Karpas-422 (cell line): ENCODE data around the gene NKAIN2. TPM values are rescaled to one million over a fixed set of nuclear protein-coding genes. Genes with fewer than 3 reads are reported as not detected.

Source experiments
- DNase-seq: peaks from one replicate; pipeline ENCODE4 v3.0.0-alpha.2; 2015
- H2AFZ ChIP-seq: fragments of 200-600 bp; sonication (generic); 2 replicates; pipeline ENCODE4 v1.6.1; 2014; ENCODE audit warnings: antibody characterized with exemption, low read length, mixed read lengths
- H3K27ac ChIP-seq: fragments of 200-600 bp; sonication (generic); 2 replicates; pipeline ENCODE4 v1.5.1; 2014; ENCODE audit warnings: mild to moderate bottlenecking, low read length, moderate library complexity
- H3K27me3 ChIP-seq: fragments of 200-600 bp; sonication (generic); 2 replicates; pipeline ENCODE4 v1.6.1; 2014; ENCODE audit warnings: low read length, mixed read lengths
- H3K36me3 ChIP-seq: fragments of 200-600 bp; sonication (generic); 2 replicates; pipeline ENCODE4 v1.6.1; 2014; ENCODE audit warnings: low read length, mixed read lengths; ENCODE audit not compliant: insufficient read depth
- H3K4me1 ChIP-seq: fragments of 200-600 bp; sonication (generic); 2 replicates; pipeline ENCODE4 v1.6.1; 2014; ENCODE audit warnings: mild to moderate bottlenecking, low read length, mixed read lengths
- H3K4me2 ChIP-seq: fragments of 200-600 bp; sonication (generic); 2 replicates; pipeline ENCODE4 v1.6.1; 2014; ENCODE audit warnings: low read length, low read depth, mild to moderate bottlenecking; ENCODE audit not compliant: poor library complexity, severe bottlenecking
- H3K4me3 ChIP-seq: fragments of 200-600 bp; sonication (generic); 2 replicates; pipeline ENCODE4 v1.5.1; 2014; ENCODE audit warnings: mild to moderate bottlenecking, antibody characterized with exemption, low read length, mixed read lengths
- H3K79me2 ChIP-seq: fragments of 200-600 bp; sonication (generic); 2 replicates; pipeline ENCODE4 v1.6.1; 2014; ENCODE audit warnings: mild to moderate bottlenecking, low read length, mixed read lengths
- H3K9ac ChIP-seq: fragments of 200-600 bp; sonication (generic); 2 replicates; pipeline ENCODE4 v1.6.0; 2014; ENCODE audit warnings: low read length
- H3K9me2 ChIP-seq: fragments of 200-600 bp; sonication (generic), shearing (Covaris generic); replicated peaks from 2 replicates; pipeline ENCODE4 v1.6.0; 2014; ENCODE audit warnings: mild to moderate bottlenecking, low read length, moderate library complexity; ENCODE audit not compliant: insufficient read depth
- H3K9me3 ChIP-seq: fragments of 300-700, 200-600 bp; sonication (generic); 2 replicates; pipeline ENCODE4 v1.6.1; 2014; ENCODE audit warnings: low read length, mixed read lengths
- H4K20me1 ChIP-seq: fragments of 200-600 bp; sonication (generic); 2 replicates; pipeline ENCODE4 v1.6.1; 2014; ENCODE audit warnings: mild to moderate bottlenecking, antibody characterized with exemption, low read length, low read depth; ENCODE audit not compliant: insufficient read depth
- total RNA-seq: library from RNA; depleted of rRNA; stranded (reverse); fragments of >200 nt; shearing (Covaris generic); gene quantifications from 2 replicates; pipeline ENCODE4 v1.2.3, GENCODE V29; 2014; ENCODE audit warnings: low replicate concordance

The NKAIN2 gene
- total RNA-seq, 1 experiment from 2014 or later = not detected

DNA sequence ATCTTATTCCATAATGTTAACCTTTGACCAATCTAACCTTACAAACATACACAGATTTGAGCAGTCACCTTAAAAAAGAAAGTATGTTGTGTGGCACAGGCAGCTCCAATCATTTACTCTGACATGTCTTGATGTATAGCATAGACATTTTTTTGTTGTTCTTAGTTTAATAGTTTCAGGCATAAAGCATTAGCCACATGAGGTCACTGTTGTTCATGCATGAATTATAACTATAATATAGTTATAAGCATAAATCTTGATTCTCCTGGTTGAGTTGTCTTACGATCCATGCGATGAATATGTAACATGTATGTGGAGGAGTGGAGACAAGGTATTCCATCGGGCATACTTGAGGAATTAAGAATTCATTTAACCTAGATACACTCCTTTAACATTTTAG lies 26.1 kb upstream of the NKAIN2 start:
- Histone ChIP-seq H3K4me2 (no peak overlapping the region), H3K4me1 (no peaks in the 10 kb centered on the region), H3K4me3 (no peak overlapping the region), H3K27me3 (no peaks in the 10 kb centered on the region), H3K9me2 (no peaks in the 10 kb centered on the region), H3K79me2 (no peaks in the 10 kb centered on the region), H3K36me3 (no peaks in the 10 kb centered on the region), H3K9me3 (no peaks in the 10 kb centered on the region), H2AFZ (no peak overlapping the region), H4K20me1 (no peaks in the 10 kb centered on the region), H3K27ac (no peak overlapping the region), H3K9ac (no peak overlapping the region)
- DNase-seq = no peak

DNA sequence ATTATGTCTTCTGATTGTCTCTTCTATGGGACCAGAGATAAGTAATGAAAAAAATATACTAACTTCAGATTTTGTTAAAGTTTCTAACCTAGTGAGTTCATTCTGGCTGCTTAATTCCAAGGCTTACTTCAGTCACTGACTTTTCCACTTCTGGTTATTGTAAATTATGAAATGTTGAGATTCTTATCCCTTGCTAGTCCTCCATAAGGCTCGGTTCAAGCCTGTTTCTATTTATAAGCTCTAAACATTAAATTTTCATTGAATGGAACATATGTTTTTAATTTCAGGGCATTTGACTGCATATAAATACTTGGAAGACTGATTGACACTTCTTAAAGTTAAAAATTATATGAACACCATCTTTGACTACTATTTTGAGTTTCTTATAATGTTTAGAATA lies 23.6 kb upstream of the NKAIN2 start:
- no peaks in the 10 kb centered on the region for H3K9me3 ChIP-seq
- H3K4me2 ChIP-seq = no peak overlapping the region
- no peak overlapping the region for H3K9ac ChIP-seq
- no peaks in the 10 kb centered on the region for H3K36me3 ChIP-seq
- H3K4me1 ChIP-seq = no peaks in the 10 kb centered on the region
- no peak overlapping the region for H3K4me3 ChIP-seq
- no peak overlapping the region for H3K27ac ChIP-seq
- H3K27me3 ChIP-seq = no peaks in the 10 kb centered on the region
- no peaks in the 10 kb centered on the region for H3K9me2 ChIP-seq
- no peak overlapping the region for H2AFZ ChIP-seq
- no peaks in the 10 kb centered on the region for H4K20me1 ChIP-seq
- DNase-seq = no peak
- H3K79me2 ChIP-seq = no peaks in the 10 kb centered on the region

DNA sequence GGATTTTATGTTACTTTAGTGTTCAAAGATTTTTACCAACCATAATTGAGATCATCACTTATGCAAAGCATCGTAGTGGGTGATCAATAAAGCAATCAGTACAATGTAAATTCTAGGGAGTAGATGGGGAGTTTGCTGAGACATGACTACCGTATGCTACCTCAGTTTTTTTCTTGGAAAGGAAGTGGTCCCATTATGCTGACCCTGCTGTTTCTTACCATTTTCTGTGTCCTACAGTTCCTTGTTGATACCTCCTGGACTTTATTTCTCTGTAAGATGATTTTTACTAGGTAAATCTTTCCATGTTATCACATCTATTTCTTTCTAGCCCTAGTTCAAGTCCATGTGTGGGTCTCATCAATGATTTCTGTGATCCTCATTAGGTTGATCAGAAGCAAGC lies 19.3 kb upstream of the NKAIN2 start:
- Histone ChIP-seq H3K27ac (no peak overlapping the region), H3K9me2 (no peaks in the 10 kb centered on the region), H3K9ac (no peak overlapping the region), H4K20me1 (no peaks in the 10 kb centered on the region), H2AFZ (no peak overlapping the region), H3K27me3 (no peaks in the 10 kb centered on the region), H3K79me2 (no peaks in the 10 kb centered on the region), H3K36me3 (no peaks in the 10 kb centered on the region), H3K4me2 (no peak overlapping the region), H3K9me3 (no peaks in the 10 kb centered on the region), H3K4me3 (no peak overlapping the region), H3K4me1 (no peaks in the 10 kb centered on the region)
- DNase-seq = no peak

DNA sequence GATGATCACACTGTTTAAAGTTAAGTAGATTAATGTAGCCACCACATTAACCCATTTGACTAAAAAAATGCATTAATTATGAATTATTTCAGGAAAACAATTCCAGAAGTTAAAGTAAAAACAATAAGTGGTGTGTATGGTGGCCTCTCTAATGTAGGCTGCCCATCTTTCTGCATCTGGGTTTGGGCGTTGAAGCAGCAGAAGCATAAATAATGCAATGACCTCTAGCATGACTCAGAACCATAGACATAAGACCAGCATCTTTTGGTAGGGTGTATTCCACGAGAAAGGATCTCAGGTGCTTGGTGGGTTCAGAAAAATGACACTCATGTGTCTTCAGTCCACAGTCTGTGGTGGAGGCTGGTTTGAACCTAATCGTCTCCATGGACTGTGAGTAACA lies 18.6 kb upstream of the NKAIN2 start:
- no peak overlapping the region for H2AFZ ChIP-seq
- H3K27me3 ChIP-seq = no peaks in the 10 kb centered on the region
- no peak overlapping the region for H3K9ac ChIP-seq
- H3K9me3 ChIP-seq = no peaks in the 10 kb centered on the region
- no peaks in the 10 kb centered on the region for H3K4me1 ChIP-seq
- no peak for DNase-seq
- no peaks in the 10 kb centered on the region for H3K9me2 ChIP-seq
- H3K27ac ChIP-seq = no peak overlapping the region
- H3K4me3 ChIP-seq = no peak overlapping the region
- H3K36me3 ChIP-seq = no peaks in the 10 kb centered on the region
- no peaks in the 10 kb centered on the region for H3K79me2 ChIP-seq
- H4K20me1 ChIP-seq = no peaks in the 10 kb centered on the region
- H3K4me2 ChIP-seq = no peak overlapping the region

DNA sequence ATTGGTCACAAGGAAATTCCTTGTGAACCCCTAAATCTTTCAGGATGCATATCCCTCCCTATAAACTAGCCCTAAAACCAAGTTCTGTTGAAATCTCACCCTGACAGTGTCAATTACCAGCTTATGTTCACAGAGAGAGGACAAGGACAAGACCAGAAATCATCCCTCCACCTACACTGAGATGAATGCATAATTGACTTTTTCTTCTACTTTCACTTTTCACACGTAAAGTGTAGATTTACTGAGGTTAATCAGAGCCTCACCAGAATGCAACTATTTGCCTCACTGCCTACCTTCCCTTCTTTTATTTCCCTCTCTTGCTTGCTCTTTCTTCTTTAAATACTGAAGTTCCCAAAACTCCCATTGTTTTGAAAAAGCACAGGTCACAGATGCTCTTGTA lies 15.3 kb upstream of the NKAIN2 start:
- H2AFZ ChIP-seq = no peak overlapping the region
- H3K27me3 ChIP-seq = no peaks in the 10 kb centered on the region
- no peak for DNase-seq
- H3K4me1 ChIP-seq = no peaks in the 10 kb centered on the region
- H3K9ac ChIP-seq = no peak overlapping the region
- H3K27ac ChIP-seq = no peak overlapping the region
- H3K36me3 ChIP-seq = no peaks in the 10 kb centered on the region
- H3K4me3 ChIP-seq = no peak overlapping the region
- no peak overlapping the region for H3K4me2 ChIP-seq
- H3K79me2 ChIP-seq = no peaks in the 10 kb centered on the region
- no peaks in the 10 kb centered on the region for H4K20me1 ChIP-seq
- no peaks in the 10 kb centered on the region for H3K9me3 ChIP-seq
- H3K9me2 ChIP-seq = no peaks in the 10 kb centered on the region

DNA sequence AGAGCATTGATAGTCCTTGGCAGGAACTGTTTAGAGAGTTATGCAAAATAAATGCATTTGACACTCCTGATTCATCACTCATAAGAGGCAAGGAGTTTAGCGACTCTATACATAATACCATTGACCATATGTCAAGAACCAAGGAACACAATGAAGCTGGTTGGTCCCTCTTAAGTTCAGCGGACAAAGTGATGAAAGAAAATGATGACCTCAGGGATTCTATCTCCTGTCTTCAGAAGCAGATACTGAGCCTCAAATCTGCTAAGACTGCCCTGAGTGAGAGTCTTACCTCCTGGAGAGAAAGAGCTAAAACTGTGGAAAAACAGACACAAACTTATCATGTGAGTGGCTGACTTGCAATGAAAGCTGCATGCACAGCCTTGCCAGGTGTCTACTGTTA lies 9.5 kb upstream of the NKAIN2 start:
- H3K9me3 ChIP-seq = no peaks in the 10 kb centered on the region
- no peaks in the 10 kb centered on the region for H3K4me1 ChIP-seq
- no peak overlapping the region for H3K27ac ChIP-seq
- H3K9me2 ChIP-seq = no peaks in the 10 kb centered on the region
- DNase-seq = no peak
- no peaks in the 10 kb centered on the region for H3K79me2 ChIP-seq
- H3K9ac ChIP-seq = no peak overlapping the region
- no peaks in the 10 kb centered on the region for H4K20me1 ChIP-seq
- H3K27me3 ChIP-seq = no peaks in the 10 kb centered on the region
- H2AFZ ChIP-seq = no peak overlapping the region
- no peaks in the 10 kb centered on the region for H3K36me3 ChIP-seq
- no peak overlapping the region for H3K4me2 ChIP-seq
- H3K4me3 ChIP-seq = no peak overlapping the region

DNA sequence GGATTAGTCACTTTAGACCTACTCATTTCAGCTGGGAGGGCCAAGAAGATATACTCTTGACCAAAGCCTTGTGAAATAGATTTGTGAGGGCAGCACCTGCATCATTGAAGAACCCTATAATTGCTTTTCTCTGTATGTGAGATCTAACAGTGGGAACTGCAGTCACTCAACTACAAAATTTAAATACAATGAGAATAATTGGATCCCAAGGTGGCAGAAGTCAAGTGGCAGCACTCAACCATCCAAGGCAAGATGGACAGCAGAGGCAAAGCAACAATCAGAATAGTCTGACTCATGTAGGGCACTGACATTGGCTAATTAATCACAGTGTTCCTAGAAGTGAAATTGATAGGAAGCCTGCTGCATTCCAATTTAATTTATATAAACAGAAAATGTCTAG lies 8.9 kb upstream of the NKAIN2 start:
- Histone ChIP-seq H3K79me2 (no peaks in the 10 kb centered on the region), H3K4me2 (no peak overlapping the region)
- no peak for DNase-seq

DNA sequence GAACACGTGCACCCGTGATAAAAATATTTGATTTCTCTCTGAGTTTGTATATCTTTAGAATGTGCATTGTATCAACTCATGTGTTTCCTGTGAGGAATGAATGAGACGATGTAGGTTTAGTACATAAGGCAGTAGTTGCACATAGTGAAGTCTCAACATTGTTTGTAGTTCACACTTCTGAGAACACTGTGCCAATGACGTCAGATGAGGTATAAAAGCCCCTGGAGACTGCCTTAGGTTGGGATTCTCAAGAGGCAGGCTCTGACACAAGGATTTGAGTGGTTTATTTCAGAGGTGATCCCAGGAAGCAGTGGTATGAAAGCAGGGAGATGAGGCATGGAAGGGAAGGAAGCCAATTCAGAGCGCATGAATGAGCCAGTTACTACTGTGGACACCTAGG lies 2.6 kb upstream of the NKAIN2 start:
- Histone ChIP-seq H3K27me3 (no peaks in the 10 kb centered on the region), H4K20me1 (no peaks in the 10 kb centered on the region), H3K9me3 (no peaks in the 10 kb centered on the region), H3K4me2 (no peak overlapping the region), H2AFZ (no peak overlapping the region), H3K36me3 (no peaks in the 10 kb centered on the region), H3K9ac (no peak overlapping the region), H3K27ac (no peak overlapping the region), H3K79me2 (no peaks in the 10 kb centered on the region), H3K4me3 (no peak overlapping the region), H3K4me1 (no peaks in the 10 kb centered on the region), H3K9me2 (no peaks in the 10 kb centered on the region)
- DNase-seq = no peak

More for the DNA sequence above, 8.9 kb upstream of the NKAIN2 start:
- Histone ChIP-seq H2AFZ (no peak overlapping the region), H3K9me2 (no peaks in the 10 kb centered on the region), H4K20me1 (no peaks in the 10 kb centered on the region), H3K36me3 (no peaks in the 10 kb centered on the region), H3K27ac (no peak overlapping the region), H3K9me3 (no peaks in the 10 kb centered on the region), H3K4me1 (no peaks in the 10 kb centered on the region), H3K27me3 (no peaks in the 10 kb centered on the region), H3K4me3 (no peak overlapping the region), H3K9ac (no peak overlapping the region)

DNA sequence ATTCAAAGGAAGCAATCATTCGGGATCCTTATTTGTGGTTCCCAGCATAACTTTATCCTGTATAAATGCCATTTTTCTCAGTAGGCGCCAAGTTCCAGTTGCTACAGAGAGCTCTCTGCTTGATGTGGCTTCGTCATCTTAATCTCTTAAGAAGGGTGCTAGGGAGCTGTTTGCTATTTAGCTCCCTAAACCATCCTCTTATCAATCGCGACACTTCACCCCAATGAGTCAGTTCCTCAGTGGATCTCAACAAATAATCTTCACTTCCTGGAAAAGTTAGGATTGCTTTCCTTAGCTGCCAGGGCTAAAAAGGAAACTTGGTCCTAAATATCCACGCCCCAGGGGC lies 1.3 kb upstream of the NKAIN2 start:
- H2AFZ ChIP-seq = no peak overlapping the region
- no peak overlapping the region for H3K4me3 ChIP-seq
- H3K4me2 ChIP-seq = no peak overlapping the region

More for the DNA sequence above, 1.3 kb upstream of the NKAIN2 start:
- Histone ChIP-seq H3K4me1 (no peaks in the 10 kb centered on the region), H3K36me3 (no peaks in the 10 kb centered on the region), H3K9me2 (no peaks in the 10 kb centered on the region), H4K20me1 (no peaks in the 10 kb centered on the region), H3K9ac (no peak overlapping the region), H3K27ac (no peak overlapping the region), H3K9me3 (no peaks in the 10 kb centered on the region), H3K79me2 (no peaks in the 10 kb centered on the region), H3K27me3 (no peaks in the 10 kb centered on the region)
- no peak for DNase-seq
